Left renal cortex interstitium (tissue), 4 donors: ENCODE results near the gene NLGN1. TPM values are rescaled to one million over a fixed set of nuclear protein-coding genes. Genes with fewer than 3 reads are reported as not detected.

Source experiments
- DNase-seq, 4 donors: peaks; one replicate each; pipeline ENCODE4 v3.0.0-alpha.2; 2013; ENCODE audit warnings: low read depth in 4 of 4, low spot score in 2 of 4, missing footprints in 1 of 4
- polyA plus RNA-seq, 4 donors: library from polyadenylated mRNA; unstranded; fragments of 120-200 nt; gene quantifications; one replicate each; pipeline ENCODE4 v1.2.1, GENCODE V29; 2013; ENCODE audit not compliant: insufficient read length in 4 of 4

The NLGN1 gene
- polyA plus RNA-seq, 4 donors = 1.7 to 3.9 (median 2.8) TPM

DNA sequence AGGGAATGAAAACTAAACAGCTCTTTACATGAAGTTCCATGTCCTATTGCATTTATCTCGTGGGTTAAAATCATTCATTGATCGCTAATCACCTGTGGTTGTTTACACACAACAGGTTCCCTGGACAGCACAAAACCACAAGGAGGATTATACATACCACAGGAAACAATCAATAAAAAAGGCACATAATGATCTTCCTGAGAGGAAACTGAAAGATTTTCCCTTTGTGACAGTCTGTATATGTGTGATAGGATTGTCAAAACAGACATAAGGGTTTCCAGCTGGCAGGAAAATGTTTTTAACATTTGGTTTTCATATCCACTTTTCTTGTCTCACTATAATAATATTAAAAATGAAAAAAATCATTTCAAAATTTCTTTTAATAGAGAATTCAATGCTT, 541.8 kb downstream of the NLGN1 start:
- DNase-seq = no peak

DNA sequence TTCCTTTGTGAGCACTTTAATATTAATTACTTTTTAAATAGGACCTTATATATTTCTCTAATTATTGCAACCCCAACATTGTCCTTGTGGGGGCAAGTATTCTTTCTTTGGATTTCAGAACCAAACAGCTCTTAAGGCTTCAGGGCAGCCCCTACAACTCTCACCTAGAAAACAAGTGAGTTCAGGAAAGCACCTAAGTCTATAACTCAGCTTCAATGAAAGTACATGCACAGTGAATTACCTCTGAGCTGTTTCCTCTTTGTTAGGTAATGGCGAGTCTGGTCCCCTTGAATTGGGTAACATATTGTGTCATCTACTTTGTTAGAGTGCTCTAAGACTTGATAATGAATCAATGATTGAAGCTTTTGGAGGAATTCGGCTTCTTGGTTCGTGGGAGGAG, 545.7 kb downstream of the NLGN1 start:
- no peak for DNase-seq

DNA sequence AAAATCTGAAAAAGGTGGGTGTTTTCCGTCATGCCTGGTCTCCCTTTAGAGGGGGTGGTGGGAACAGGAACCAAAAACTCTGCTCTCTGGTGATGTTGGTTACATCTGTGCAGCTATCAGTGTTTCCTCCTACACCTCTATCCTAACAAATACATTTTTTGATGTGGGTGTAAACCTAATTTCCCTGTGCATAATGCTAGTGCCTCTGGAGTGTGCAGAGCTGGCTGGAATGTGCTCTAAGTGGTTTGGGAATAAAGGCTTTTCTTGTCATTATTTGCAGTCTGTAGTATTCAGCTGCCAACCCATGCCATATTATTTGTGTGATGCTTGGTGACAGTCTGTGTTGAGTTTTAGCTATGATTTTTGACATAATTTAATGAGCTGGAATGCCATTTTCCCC, 547.6 kb downstream of the NLGN1 start:
- no peak for DNase-seq

DNA sequence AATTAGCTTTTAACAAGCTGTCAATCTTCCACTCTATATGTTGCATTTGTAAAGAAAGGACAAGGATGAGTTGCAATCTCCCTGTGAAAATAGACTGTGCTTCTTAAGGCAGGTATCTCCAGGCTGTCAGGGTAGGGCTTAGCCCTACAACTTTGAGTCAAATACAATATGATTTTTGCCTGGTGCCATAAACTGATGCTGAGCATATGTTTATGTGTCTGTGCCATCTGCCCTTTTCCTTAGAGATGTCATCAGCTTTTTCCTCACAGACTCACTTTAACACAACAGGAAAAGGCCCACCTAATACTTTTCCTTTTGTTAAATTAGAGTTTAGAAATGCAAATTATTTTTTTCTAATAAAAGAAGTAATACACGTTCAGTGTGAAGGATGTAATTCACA, 548.3 kb downstream of the NLGN1 start:
- DNase-seq = no peak

DNA sequence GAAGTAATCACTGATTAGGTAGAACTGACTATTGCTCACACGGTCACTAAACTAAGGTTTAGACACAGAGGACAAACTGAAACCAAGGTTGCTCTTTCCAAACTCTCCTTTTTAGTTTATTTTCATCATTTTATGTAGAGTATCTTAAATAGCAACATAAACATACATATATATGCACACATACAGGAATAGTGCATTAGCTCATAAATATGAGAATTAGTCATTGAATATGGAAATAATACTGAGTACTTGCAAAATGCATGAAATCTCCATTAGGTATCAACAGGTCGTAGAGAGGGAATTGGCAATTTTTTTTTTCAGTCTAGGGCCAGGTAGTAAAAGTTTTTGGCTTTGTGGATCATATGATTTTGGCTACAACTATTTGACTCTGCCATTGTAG, 557.1 kb downstream of the NLGN1 start:
- no peak for DNase-seq

DNA sequence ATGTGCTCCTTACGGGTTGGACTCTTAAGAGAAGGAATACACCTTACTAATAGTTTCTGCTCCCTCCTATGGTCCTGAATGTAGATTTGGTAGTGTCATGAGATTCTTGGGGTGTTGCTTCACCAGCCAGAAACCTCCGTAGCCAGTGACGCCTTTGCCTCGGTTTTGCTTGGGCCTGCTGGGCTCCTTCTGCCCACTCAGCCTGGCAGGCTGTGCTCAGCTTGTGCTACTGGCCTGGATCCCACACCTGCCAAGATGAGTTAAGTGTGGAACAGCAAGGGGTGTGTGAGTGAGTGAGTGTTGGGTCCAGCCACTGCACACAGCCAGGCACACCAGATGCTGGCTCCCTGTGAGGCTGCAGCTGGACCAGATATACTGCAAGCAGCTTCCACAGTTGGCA, 560.1 kb downstream of the NLGN1 start:
- DNase-seq = no peak

DNA sequence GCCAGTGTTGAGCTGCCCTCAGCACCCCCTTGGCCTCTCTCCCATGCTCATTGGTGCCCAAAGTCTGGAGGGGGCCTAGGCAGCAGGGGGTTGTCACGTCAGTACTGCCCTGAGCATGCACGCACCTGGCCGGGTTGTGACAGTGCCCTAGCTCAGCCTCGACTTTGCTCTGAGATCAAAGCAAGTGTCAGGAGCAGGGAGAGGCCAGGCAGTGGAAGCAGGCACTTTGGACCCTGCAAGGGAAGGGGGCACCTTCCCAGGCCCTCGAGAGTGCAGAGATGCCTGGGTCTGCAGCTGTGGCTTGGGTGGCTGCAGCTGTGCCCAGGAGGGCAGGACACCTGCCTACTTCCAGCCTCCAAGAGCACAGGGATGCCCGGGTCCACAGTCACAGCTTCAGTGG, 561.3 kb downstream of the NLGN1 start:
- no peak for DNase-seq

DNA sequence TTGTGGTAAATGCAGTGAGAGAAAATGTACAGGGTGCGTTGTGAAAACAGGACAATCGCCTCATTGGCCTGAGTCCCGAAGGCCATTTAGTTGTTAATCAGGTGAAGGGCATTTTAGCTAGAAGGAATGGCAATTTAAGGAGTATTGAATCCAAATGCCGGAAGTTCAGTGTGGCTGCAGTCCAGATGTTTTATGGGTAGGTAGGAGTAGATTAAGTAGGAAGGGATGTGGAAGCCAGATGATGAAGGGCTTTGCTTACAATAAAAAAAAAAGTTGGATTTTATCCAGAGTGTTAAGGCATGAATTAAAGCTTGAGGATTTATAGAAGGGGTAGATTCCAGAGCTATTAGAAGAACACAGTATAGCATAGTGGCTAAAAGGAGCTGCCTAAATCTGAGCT, 572.7 kb downstream of the NLGN1 start:
- peak in 2 of 4 donors; percentile 27 to 36 for DNase-seq

DNA sequence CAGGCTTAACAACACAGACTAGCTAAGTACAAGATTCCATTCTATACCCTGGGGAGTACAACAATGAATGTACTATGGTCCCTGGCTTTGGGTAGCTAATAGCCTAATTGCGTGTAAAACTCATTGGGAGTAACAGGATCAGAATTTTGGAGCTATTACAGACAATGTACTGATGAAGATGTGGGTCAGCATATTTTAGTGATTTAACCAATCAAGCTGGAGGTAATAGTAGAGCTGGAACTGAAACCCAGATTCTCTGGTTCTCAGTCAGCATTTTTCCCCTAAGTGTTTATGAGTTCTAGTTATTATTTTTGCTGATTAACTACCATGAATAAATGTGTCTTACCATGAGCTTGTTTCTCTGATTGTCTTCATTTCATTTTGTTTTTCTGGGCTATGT, 578.7 kb downstream of the NLGN1 start:
- DNase-seq = no peak

DNA sequence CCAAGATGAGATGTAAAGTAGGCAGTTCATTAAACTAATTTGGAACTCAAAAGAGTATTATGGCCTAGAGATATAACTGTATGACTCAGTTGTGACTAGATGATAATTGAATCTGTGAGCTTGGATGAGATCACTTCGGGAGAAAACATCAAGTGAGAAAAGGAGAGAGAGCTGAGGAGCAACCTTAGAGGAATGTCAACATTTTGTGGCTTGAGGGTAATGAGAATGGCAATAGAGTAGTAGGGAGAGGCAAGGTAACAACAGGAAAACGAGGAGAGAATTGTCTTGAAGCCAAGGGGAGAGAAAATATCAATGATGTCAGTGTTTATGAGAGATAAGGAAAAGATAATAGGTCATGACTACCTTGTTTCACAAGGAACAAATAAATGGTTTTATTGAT, 580.2 kb downstream of the NLGN1 start:
- DNase-seq = no peak

DNA sequence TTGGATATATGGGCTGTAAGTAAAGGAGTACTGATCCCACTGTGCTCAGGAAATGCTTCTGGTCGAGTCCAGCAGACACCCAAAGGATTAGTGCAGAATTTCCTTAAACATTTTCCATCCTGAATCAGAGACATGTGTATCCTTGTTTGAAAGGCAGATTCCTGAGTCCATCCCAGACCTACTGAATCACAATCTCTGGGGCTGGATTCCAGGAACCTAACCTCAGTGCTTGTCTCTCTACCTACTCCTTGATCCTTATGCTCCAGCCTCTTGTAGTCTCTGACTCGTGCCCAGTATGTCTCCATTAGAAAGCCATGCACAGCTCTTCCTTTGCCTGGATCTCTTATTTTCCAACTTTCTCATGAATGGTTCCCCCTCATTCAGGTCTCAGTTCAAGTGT, 585.8 kb downstream of the NLGN1 start:
- DNase-seq = no peak

DNA sequence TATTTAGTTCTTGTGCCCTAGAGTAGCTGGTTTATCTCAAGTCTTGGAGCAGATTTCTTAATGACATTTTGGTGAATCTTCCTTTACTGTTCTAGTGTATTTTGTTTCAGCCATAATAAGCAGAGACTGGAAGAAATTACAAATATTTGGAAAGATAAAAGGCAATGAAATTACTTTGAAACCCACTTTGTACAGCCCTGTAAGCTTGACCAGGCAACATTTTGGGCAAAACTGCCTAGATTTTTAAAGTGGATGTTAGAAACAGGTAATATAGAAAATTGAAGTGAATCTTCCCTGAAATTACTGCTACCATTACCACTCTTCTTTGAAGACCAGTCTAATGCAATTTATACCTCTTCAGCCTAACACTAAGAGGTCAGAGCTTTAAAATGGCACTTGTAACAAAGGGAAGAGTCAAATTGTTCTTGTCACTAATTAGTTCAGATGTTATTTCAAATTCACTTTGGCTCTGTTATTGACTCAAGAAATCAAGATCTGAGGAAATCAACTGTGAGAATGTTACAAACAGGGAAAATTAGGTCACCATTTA, 589.4 kb downstream of the NLGN1 start:
- DNase-seq = no peak

DNA sequence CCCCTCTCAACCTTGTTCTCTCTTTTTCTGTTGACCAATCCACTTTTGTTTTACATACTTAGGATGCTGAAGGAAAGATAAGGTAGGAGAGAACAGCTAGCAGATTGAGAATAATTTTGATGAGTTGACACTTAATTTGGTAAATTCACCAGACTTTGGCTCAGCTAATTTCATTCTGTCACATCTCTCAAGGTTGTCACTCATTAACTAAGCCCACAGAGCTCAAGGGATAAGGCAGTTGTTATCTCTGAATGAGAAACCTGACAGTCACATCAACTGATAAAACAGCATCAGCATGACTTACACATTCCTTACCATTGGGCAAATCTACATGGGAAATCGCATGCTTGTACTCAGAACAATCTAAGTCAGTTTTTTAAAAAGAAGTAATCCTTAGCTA, 591.4 kb downstream of the NLGN1 start:
- no peak for DNase-seq

DNA sequence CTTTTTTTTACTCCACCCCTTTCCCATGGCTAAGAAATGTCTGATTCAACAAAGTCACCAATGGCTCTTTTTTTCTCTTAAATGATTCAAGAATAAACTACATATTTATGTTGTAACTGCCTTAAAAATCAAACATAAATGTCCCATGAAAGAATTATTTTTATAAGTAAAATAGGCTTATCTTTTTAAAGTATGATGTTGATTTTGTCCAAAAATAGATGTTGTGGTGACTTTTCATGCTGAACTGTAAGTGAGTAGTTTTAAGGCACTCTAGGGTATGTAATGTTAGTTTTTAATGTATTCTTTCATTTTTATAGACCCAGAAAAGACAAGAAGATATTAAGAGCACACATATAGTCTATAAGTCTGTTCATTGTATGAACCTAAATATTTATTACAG, 594.9 kb downstream of the NLGN1 start:
- peak in 1 of 4 donors; percentile 7 for DNase-seq

DNA sequence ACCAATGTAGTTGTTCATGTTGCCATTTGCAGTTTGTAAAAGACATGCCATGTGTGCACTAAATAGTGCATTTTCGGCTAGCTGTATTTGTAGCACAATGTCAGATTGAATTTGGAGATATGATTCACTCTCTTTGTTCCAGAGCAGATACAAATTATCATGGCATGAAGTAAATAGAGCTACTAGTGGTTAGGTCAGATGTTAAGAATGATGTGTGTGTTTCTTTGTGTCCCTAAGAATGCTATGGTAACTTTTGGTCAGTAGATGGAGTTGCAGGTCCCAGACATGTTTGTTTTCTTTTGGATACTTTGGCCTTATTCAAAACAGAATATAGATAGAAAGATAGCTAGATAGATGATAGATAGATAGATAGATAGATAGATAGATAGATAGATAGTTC, 595.8 kb downstream of the NLGN1 start:
- DNase-seq = peak in 2 of 4 donors; percentile 17 to 21

DNA sequence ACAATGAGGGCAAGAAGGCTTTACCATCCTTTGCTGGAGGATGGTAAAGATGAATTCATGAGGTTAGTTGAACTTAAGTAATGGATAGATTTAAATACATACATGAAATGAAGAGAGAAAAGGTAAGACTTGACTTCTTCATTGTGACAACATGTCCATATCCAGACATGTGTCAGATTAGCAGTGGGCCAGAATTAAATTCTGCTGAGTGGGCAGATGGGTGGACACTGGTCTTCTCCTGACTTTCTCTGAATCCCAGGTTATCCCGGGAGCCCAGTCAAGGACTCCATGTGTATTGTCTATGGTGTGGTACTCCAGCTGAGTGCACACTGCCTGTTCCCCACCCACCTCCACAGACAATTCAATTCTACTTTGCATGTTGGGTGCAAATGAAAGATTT, 603.1 kb downstream of the NLGN1 start:
- no peak for DNase-seq

DNA sequence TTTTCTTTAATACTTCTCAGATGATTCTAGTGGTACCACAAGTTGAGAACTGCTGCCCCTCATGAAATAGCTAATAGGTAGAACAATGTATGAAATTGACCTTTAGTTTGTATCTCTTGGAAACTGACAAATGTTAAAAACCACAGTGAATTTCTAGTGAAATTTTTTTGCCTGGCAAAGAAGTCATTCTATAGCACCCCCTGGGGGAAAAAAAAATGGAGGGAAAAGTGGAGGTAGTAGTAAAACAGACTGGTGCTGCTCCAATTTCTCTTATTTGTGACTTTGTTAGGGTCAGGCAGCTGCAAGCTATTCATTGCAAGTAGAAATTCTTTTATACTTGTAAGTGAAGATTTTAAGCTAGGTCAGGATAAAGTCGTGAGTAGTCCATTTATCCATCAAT, 605.0 kb downstream of the NLGN1 start:
- no peak for DNase-seq

DNA sequence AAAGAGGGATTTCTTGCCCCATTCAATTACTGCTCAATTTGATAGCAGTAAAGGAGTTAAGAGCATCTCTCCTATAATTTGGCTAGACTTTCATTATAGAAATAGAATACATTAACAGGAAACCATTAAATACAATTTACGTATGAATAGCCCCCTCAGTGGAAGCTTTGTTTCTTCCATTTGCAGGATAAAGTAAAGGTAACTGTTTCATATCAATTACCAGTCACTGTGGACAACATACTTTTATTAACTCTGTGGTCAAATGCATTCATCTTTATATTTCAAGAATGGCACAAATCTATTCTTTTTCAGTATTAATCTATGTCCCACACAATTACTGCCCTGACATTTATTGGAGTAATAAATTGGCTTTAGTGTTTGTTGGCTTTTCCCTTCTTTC, 613.4 kb downstream of the NLGN1 start:
- no peak for DNase-seq

DNA sequence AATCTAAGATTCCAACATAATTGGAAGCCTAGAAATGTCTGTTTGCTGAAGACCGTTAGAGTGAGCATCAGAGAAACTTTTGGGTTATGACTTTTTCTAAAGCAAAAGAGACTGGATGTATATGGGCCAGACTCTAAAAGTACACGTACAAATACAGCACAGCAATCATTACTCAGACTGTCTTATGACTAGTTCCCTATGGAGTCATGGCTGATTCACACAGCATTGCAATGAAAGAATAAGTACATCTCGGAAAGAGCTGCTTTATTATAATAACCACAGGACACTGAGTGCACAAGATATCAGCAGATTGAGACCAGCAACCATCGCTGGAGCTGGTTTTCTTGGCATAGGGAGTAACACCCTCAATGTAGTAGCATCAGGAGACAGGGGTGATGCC, 618.6 kb downstream of the NLGN1 start:
- DNase-seq = no peak

DNA sequence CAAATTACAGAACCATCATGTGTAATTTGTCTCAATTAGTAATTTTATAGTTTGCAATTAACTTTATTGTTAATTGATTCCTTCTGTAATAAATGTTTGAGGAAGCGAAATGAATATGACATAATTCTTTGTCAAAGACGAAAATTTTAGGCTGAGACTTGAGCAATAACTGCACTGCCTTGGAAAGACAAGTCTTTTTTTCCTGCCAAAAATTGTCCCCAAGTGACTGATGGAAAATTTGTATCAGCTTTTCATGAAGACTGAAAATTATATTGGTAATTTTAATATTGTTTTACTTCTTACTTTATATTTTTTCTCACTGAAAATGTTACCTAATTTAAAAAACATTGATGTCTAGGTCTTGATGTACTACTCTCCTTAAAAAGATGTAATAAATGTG, 622.6 kb downstream of the NLGN1 start:
- no peak for DNase-seq

DNA sequence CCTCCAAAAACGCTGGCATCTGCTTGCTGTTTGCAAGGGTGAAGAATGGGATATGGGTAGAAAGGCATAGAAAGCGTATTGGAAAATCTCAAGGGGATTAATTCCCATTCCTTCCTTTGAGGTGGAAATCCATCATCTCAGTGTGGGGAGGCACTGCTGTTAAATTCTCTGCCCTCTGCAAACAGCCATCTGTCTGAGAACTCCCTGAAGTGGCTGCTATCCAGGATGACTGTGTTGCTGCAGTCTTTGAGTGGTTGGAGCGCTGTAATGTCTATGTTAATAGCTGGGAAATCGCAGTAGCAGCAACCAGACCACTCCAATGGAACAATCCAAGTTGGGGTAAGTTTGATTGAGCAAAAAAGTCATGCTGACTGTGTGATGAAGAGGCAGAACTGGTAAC, 625.9 kb downstream of the NLGN1 start:
- no peak for DNase-seq

DNA sequence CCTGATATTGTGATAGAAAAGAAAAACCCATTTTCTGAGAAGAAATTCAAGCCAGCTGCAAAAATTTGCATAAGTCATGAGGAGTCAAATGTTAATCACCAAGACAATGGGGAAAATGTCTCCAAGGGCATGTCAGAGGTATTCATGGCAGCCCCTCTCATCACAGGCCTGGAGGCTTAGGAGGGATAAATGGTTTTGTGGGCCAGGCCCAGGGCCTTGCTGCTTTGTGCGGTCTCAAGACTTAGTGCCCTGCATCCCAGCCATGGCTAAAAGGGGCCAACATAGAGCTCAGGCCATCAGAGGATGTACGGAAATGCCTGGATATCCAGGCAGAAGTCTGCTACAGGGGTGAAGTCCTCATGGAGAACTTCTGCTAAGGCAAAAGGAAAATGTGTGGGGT, 631.1 kb downstream of the NLGN1 start:
- no peak for DNase-seq

DNA sequence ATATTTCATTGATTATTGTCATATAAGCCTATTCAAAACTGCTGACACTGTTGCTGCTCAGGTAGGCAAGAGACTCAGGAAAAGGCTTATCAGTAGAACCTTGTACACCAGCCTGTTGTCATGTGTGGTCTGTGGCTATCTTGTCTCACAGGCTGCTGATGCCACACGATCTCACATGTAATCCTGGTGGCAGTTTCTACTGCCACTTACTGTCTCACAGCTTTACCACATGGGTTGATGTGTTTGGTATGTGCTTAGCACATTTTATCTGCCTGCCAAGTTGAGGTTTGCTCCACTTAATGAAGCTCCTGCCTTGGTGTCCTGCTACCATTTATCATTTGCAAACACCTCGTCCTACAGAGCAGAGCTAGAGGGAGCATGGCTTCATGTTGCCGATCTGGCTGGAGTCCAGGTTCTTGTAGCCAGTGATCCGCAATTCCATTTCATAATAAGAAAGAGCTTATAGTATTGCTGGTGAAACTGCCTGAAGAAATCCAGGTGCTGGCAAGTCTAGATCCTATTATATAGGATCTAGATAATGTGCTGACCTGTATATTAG, 637.9 kb downstream of the NLGN1 start:
- no peak for DNase-seq
